ENCODE measurements around the gene TOM1L1. TPM values are rescaled to one million over a fixed set of nuclear protein-coding genes. Genes with fewer than 3 reads are reported as not detected.
A peak's percentile ranks its signal among the peaks of the same experiment; 100 is the strongest.

The TOM1L1 gene
- total RNA-seq, 6 experiments from 2014 or later, result 15.4 to 26.0 (median 21.7) TPM

DNA sequence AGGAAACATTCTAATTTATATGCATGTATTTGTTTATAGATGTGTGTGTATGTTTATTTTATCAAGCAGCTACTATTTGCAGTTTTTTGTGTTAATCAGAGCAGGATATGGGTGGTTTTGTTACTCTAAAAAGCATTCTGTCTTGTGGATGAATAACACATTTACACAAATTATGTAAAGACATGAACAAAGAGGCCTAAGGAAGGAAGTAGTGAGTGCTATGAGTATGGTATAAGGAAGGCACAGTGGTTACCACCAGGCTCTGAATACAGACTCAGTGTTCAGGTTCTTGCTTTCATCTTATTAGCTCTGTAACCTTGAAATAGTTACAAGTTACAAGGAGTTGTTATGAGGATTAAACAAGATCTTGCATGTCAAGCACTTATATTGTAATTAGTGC is 101.8 kb downstream of the TOM1L1 start:
- Mint-ChIP-seq H3K9me3 (no peaks in the 10 kb centered on the region), H3K4me3 (no peak overlapping the region), H3K36me3 (ENCODE audit: low read depth) (no peaks in the 10 kb centered on the region), H3K27me3 (ENCODE audit: insufficient read depth) (no peaks in the 10 kb centered on the region), H3K4me1 (ENCODE audit: low read depth) (no peaks in the 10 kb centered on the region), H3K27ac (no peak overlapping the region)
- no peak for DNase-seq
- TF ChIP-seq, protein P1, sequence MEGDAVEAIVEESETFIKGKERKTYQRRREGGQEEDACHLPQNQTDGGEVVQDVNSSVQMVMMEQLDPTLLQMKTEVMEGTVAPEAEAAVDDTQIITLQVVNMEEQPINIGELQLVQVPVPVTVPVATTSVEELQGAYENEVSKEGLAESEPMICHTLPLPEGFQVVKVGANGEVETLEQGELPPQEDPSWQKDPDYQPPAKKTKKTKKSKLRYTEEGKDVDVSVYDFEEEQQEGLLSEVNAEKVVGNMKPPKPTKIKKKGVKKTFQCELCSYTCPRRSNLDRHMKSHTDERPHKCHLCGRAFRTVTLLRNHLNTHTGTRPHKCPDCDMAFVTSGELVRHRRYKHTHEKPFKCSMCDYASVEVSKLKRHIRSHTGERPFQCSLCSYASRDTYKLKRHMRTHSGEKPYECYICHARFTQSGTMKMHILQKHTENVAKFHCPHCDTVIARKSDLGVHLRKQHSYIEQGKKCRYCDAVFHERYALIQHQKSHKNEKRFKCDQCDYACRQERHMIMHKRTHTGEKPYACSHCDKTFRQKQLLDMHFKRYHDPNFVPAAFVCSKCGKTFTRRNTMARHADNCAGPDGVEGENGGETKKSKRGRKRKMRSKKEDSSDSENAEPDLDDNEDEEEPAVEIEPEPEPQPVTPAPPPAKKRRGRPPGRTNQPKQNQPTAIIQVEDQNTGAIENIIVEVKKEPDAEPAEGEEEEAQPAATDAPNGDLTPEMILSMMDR (IDR thresholded peaks at IDR 0.05), result no peak

DNA sequence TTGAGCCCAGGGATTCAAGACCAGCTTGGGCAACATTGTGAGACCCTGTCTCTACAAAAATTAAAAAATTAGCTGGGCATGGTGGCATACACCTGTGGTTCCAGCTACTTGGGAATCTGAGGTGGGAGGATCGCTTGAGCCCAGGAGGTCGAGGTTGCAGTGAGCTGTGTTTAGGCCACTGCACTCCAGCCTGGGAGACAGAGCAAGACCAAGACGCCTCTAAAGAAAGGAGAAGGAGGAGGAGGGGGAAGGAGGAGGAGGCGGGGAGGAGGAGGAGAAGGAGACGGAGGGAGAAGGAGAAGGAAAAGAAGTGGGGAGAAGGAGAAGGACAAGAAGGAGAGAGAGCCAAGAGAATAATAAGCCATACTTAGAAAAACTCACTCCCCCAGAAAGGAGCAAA is 103.8 kb downstream of the TOM1L1 start:
- TF ChIP-seq, protein P1 (IDR thresholded peaks at IDR 0.05), result no peak
- Mint-ChIP-seq H3K4me1 (ENCODE audit: low read depth) (no peaks in the 10 kb centered on the region), H3K36me3 (ENCODE audit: low read depth) (no peaks in the 10 kb centered on the region), H3K27ac (no peak overlapping the region), H3K27me3 (ENCODE audit: insufficient read depth) (no peaks in the 10 kb centered on the region), H3K4me3 (no peak overlapping the region), H3K9me3 (no peaks in the 10 kb centered on the region)
- DNase-seq, result no peak

DNA sequence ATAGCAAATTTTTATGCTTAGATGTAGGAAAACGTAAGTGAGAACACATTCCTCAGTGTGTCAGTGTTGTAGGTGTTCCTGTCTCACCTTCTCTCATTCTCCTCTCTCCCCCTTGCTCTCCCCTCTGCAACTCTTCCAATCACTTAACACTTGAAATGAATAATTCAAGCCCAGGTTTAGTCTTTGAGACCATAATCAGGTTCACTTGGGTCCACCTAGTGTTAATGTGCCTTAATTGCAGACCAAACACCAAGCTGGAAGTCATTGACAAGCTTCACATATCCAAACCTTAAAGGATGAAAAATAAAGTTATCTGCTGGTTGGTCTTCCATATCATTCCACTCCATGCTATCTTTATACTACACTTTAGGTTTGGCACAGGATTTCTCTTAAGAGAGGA is 104.9 kb downstream of the TOM1L1 start:
- Mint-ChIP-seq H3K4me1 (ENCODE audit: low read depth) (no peaks in the 10 kb centered on the region), H3K27me3 (ENCODE audit: insufficient read depth) (no peaks in the 10 kb centered on the region), H3K36me3 (ENCODE audit: low read depth) (no peaks in the 10 kb centered on the region), H3K9me3 (no peaks in the 10 kb centered on the region), H3K27ac (no peak overlapping the region), H3K4me3 (no peak overlapping the region)
- TF ChIP-seq, protein P1 (IDR thresholded peaks at IDR 0.05), result peak; percentile 65
- DNase-seq, result no peak

Other genes with a start within 250 kb of the TOM1L1 start
- 10 to 100 TPM; 34.1 to 45.9 (median 43.2) TPM for gene COX11, start 67.8 kb downstream of the TOM1L1 start, total RNA-seq (2021; fragmentation: NEBNext Ultra II Directional; extraction: Animal tissue kit (Norgen Biotek cat#: 25700))
- 10 to 100 TPM in 5 of 6 experiments, 1 to 10 TPM in 1; 9.4 to 12.9 (median 11.4) TPM for gene STXBP4, start 67.9 kb downstream of the TOM1L1 start, total RNA-seq (2021; fragmentation: NEBNext Ultra II Directional; extraction: Animal tissue kit (Norgen Biotek cat#: 25700))